Measurements from ENCODE around the gene SLC12A1. TPM values are rescaled to one million over a fixed set of nuclear protein-coding genes. Genes with fewer than 3 reads are reported as not detected.

SLC12A1 gene
- total and polyA plus RNA-seq, 2 of the 8 experiments (the other 6 are each of a cell fraction or from before 2014, with no cell fraction given): 0.63 to 1.0 TPM

DNA sequence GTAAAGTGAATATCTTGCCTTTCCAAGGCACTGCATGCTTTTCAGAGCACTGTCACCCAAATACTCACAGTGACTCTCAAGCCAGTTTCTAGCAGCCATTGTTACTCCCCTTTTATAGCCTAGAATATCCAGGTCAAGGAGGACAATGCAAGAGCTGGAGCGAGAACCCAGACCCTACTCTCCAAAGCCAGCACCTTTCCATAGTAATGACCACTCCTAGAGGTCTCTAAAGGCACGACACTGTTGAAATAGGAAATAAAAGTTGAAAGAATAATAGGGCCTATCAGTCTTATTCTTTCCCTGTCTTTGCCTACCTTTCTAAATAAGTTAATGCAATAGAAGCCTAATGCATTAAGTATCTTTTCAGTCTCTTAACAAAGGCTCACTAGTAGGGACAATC, 91.6 kb downstream of the SLC12A1 start (continued):
- TF ChIP-seq, protein P1, sequence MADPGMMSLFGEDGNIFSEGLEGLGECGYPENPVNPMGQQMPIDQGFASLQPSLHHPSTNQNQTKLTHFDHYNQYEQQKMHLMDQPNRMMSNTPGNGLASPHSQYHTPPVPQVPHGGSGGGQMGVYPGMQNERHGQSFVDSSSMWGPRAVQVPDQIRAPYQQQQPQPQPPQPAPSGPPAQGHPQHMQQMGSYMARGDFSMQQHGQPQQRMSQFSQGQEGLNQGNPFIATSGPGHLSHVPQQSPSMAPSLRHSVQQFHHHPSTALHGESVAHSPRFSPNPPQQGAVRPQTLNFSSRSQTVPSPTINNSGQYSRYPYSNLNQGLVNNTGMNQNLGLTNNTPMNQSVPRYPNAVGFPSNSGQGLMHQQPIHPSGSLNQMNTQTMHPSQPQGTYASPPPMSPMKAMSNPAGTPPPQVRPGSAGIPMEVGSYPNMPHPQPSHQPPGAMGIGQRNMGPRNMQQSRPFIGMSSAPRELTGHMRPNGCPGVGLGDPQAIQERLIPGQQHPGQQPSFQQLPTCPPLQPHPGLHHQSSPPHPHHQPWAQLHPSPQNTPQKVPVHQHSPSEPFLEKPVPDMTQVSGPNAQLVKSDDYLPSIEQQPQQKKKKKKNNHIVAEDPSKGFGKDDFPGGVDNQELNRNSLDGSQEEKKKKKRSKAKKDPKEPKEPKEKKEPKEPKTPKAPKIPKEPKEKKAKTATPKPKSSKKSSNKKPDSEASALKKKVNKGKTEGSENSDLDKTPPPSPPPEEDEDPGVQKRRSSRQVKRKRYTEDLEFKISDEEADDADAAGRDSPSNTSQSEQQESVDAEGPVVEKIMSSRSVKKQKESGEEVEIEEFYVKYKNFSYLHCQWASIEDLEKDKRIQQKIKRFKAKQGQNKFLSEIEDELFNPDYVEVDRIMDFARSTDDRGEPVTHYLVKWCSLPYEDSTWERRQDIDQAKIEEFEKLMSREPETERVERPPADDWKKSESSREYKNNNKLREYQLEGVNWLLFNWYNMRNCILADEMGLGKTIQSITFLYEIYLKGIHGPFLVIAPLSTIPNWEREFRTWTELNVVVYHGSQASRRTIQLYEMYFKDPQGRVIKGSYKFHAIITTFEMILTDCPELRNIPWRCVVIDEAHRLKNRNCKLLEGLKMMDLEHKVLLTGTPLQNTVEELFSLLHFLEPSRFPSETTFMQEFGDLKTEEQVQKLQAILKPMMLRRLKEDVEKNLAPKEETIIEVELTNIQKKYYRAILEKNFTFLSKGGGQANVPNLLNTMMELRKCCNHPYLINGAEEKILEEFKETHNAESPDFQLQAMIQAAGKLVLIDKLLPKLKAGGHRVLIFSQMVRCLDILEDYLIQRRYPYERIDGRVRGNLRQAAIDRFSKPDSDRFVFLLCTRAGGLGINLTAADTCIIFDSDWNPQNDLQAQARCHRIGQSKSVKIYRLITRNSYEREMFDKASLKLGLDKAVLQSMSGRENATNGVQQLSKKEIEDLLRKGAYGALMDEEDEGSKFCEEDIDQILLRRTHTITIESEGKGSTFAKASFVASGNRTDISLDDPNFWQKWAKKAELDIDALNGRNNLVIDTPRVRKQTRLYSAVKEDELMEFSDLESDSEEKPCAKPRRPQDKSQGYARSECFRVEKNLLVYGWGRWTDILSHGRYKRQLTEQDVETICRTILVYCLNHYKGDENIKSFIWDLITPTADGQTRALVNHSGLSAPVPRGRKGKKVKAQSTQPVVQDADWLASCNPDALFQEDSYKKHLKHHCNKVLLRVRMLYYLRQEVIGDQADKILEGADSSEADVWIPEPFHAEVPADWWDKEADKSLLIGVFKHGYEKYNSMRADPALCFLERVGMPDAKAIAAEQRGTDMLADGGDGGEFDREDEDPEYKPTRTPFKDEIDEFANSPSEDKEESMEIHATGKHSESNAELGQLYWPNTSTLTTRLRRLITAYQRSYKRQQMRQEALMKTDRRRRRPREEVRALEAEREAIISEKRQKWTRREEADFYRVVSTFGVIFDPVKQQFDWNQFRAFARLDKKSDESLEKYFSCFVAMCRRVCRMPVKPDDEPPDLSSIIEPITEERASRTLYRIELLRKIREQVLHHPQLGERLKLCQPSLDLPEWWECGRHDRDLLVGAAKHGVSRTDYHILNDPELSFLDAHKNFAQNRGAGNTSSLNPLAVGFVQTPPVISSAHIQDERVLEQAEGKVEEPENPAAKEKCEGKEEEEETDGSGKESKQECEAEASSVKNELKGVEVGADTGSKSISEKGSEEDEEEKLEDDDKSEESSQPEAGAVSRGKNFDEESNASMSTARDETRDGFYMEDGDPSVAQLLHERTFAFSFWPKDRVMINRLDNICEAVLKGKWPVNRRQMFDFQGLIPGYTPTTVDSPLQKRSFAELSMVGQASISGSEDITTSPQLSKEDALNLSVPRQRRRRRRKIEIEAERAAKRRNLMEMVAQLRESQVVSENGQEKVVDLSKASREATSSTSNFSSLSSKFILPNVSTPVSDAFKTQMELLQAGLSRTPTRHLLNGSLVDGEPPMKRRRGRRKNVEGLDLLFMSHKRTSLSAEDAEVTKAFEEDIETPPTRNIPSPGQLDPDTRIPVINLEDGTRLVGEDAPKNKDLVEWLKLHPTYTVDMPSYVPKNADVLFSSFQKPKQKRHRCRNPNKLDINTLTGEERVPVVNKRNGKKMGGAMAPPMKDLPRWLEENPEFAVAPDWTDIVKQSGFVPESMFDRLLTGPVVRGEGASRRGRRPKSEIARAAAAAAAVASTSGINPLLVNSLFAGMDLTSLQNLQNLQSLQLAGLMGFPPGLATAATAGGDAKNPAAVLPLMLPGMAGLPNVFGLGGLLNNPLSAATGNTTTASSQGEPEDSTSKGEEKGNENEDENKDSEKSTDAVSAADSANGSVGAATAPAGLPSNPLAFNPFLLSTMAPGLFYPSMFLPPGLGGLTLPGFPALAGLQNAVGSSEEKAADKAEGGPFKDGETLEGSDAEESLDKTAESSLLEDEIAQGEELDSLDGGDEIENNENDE (IDR thresholded peaks at IDR 0.05; ENCODE audit: insufficient replicate concordance, low read length): no peak
- TF ChIP-seq EP300 (IDR thresholded peaks at IDR 0.05; ENCODE audit: borderline replicate concordance in 1 of 2, low read depth in 2 of 2, low read length in 2 of 2) (no peak), NRF1 (IDR thresholded peaks at IDR 0.05; ENCODE audit: low read depth, low read length) (no peak), TAF1 (IDR thresholded peaks at IDR 0.05; ENCODE audit: low read depth, low read length) (no peak), NANOG (IDR thresholded peaks at IDR 0.05; ENCODE audit: insufficient read depth, low read depth, low read length, poor library complexity, severe bottlenecking) (no peak)
- TF ChIP-seq, protein P2, sequence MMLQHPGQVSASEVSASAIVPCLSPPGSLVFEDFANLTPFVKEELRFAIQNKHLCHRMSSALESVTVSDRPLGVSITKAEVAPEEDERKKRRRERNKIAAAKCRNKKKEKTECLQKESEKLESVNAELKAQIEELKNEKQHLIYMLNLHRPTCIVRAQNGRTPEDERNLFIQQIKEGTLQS (IDR thresholded peaks at IDR 0.05; ENCODE audit: insufficient read depth, low read depth, low read length): no peak

Measured in H1 (cell line).